HG02973 (cell line): ENCODE measurements around the gene ANP32E.
A peak's percentile ranks its signal among the peaks of the same experiment; 100 is the strongest.
"Not testable (repeated sequence)": the region's sequence is repeated elsewhere in the genome, so short reads cannot be mapped to it uniquely, and the experiment has no call there.

ENCODE experiments used
- ATAC-seq: cut with Tn5 transposase; IDR thresholded peaks from one replicate; pipeline ENCODE4 v1.9.1; 2021; ENCODE audit warnings: moderate library complexity; ENCODE audit not compliant: unreplicated experiment

ANP32E gene

DNA sequence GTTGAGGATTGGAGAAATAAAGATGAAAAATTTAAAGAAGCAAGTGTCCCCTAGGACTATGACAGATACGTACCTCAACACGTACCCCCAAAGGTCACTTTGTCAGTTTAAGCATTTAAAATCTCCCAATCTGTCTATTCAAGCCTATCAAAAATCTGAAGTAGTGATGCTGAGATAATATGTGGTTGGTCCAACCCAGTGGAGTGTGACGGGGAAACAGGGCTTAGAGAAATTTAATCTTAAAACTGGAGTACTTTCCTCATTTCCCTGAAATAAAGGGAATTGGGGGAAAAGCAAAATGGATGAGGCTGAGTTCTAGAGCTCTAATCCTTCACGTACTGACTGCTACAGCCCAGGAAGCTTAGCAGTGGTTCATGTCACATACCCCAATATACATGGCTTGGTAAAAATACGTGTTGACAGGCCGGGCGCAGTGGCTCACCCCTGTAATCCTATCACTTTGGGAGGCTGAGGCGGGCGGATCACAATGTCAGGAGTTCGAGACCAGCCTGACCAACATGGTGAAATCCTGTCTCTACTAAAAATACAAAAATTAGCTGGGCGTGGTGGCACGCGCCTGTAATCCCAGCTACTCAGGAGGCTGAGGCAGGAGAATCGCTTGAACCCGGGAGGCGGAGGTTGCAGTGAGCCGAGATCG, 21.7 kb downstream of the ANP32E start:
- not testable (repeated sequence) for ATAC-seq

DNA sequence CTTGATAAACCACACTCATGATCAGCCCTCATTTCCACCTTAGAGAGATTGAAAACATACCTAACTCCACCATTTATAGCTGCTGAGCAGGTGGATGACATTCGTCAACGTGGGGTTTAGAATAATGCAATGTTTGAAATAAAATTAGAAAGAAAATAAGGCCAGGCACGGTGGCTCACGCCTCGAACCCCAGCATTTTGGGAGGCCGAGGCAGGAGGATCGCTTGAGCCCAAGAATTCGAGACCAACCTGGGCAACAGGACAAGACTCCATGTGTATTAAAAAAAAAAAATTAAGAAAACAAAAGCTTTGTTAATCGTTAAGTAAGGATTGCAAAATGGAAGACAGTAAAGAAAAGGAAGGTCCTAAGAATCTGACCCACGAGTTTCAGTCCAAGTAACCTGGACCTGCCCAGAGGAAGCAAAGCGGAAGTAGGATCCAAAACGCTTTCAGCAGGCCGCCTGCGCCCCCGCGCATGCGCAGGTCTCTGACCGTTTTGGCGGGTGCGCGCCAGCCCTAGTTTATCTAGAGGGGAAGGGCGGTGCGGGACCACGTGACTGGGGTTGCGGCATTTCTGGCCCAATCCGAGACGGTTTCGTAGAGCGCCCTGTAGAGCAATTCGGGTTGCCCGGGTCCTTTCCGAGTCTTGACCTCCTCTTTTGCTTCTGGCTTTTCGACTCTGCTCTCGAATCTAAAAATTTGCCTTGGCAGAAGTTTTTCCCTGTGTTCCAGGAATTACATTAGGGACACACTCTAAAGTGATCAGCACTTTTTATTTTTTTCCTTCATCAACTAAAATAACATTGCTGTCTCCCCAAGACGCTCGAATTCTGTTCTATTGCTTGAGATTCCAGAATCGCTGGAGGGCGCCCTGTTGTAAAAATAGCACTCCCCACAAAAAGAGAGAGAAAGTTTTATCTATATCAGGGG, 22.5 kb downstream of the ANP32E start:
- ATAC-seq = peak; percentile 92

DNA sequence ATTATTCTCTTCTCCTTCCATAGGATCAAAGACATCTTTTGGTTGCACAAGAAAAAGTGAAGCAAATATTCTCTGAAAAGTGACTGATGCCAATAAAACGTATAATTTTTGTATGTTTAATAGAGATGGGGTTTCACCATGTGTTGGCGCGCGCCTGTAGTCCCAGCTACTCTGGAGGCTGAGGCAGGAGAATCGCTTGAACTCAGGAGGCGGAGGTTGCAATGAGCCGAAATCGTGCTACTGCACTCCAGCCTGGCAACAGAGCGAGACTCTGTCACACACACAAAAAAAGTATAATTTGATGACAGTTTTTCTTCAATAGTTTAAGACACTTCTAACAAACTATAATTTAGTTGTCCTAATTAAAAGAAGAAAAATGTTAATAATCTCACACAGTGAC, 23.8 kb downstream of the ANP32E start:
- ATAC-seq = no peak

DNA sequence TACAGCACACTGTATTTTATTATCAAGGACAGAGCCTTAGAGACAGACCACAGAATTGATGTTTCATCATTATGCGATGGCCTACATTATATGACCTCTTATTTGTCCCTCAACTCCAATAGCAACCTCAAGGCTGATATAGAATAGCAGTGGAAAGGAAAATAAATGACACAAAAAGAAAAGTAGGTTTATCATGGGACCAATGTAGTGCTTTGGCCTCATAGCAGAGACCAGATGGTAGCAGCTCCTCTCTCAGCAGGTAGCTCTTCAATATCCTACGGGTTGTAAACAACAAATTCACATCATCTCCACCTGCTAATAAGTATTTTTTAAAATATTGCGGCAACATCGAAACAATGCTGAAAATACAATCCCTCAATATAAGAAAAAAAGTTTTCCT, 25.2 kb downstream of the ANP32E start:
- no peak for ATAC-seq

DNA sequence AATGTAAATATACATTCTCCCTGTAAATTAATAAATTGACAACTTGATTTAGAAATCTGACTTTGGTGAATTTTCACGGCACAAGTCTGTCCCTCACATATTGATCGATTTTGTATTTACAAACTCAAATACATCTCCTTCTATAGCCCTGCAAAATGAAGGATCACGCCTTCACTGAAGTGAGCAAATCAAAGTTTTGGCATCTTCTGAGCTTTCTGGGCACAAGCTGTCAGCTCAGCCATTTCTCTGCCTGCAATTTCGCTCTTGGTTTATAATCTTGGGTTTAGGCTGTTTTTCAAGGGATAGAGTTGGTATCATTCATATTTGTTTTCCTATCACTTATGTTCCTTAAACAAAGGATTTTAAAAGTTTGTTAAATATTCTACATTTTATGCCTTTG, 25.8 kb downstream of the ANP32E start:
- no peak for ATAC-seq

DNA sequence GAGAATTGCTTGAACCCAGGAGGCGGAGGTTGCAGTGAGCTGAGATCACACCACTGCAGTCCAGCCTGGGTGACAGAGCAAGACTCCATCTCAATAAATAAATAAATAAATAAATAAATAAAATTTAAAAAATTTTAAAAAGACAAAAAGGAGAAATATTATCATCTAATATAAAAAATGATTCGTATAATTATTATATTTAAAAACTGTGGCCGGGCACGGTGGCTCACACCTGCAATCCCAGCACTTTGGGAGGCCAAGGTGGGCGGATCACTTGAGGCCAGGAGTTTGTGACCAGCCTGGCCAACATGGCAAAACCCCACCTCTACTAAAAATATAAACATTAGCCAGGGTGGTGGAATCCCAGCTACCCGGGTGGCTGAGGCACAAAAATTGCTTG, 27.5 kb downstream of the ANP32E start:
- not testable (repeated sequence) for ATAC-seq

DNA sequence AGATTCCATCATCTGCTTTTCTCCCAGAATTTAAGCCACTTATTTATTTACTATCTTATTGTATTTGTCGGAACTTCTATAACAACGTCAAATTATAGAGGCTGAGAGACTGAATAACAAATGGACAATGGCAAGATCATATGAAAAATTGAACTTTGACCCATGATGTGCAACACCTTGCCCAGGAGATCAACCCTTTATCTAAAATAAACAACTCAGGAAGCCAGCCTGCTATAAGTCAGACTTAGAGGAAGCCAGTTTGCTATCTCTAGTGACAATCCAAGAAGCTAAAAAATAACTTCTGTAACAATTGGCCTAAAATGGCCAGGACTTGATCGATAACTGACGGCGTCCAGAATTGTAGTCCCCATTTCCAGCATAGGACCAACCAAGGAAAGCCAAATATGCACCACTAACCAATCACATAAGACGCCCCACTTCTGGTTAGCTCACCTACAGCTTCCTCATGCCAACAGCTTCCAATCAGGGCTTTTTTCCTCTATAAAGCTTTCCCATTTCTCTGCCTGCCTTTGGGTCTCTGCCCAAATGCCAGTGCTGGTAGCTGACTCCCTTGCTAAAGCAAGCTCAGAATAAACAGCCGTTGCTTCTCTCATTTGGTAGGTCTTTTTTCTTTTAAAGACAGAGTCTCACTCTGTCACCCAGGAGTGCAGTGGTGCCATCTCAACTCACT, 28.5 kb downstream of the ANP32E start:
- ATAC-seq = no peak

DNA sequence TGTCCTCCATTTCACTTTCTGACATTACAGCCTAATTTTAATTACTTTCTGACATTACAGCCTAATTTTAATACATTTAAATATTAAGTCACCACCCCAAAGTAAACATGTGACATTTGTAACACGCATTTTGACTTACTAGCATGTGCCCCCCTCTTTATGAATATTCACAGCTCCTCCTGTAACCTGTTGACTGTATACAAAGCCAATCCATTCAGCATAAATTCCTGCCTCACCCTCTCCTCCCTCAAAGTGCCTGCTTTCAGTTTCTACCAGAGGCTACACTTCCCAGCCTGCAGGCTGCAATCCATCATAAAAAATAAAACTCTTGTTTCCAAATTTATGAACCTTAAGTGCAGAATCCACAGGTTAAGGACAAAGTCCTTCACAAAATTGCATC, 39.5 kb downstream of the ANP32E start:
- ATAC-seq = no peak

DNA sequence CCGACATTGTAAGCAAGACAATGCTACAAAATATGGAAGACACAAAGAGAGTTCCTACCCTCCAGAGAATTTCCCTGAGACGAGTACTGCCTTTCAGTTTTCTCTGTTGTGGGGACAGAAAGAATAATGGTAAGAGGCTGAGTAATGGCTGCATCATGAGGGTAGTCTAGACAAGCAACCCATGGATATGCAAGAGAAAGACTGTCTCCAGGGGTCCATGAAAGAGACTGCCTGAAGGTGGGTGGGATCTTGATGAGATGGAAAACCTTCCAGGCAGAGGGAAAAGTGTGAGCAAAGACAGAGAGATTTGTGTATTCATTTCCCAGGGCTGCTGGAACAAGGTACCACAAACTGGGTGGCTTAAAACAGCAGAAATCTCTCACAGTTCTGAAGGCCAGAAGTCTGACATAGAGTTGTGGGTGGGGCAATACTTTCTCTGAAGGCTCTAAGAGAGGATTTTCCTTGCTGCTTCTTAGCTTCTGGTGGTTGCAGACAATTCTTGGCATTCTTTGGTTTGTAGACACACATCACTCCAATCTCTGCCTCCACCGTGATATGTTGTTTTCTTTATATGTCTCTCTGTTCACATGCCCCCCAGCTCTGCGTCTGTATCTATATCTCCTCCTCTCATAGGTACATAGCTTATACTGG, 41.4 kb downstream of the ANP32E start:
- no peak for ATAC-seq

DNA sequence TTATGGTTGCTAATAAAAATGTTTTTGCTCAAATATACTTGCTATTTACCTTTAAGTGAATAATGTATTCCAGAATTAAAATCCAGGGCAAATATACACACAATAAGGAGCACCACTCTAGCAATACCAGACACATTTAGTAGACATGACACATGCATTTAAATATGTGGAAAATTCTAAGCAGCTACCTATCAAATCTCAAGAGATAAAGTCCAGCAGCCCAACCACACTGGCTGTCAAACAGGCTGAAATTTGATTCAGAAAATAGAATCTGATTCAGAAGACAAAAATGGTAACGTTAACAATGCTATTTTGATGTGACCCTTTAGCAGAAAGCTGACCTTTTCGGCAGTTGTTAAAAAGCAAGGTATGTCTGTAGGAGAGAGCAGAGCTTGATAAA, 43.9 kb downstream of the ANP32E start:
- no peak for ATAC-seq

DNA sequence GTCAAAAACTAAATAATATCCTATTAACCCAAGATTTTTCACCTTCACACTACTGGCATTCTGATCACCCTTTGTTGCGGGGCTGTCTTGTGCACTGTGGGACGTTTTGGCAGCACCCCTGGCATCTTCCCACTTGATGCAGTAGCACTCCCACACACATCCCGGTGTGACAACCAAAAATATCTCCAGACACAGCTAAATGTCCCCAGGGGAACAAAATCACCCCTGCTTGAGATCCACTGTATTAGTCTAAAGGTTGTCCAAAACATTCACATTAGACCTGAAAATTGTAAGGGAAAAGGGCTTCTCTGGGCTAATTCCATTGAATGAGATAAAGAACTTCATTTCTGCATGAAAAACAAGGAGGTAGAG, 48.4 kb downstream of the ANP32E start:
- no peak for ATAC-seq

DNA sequence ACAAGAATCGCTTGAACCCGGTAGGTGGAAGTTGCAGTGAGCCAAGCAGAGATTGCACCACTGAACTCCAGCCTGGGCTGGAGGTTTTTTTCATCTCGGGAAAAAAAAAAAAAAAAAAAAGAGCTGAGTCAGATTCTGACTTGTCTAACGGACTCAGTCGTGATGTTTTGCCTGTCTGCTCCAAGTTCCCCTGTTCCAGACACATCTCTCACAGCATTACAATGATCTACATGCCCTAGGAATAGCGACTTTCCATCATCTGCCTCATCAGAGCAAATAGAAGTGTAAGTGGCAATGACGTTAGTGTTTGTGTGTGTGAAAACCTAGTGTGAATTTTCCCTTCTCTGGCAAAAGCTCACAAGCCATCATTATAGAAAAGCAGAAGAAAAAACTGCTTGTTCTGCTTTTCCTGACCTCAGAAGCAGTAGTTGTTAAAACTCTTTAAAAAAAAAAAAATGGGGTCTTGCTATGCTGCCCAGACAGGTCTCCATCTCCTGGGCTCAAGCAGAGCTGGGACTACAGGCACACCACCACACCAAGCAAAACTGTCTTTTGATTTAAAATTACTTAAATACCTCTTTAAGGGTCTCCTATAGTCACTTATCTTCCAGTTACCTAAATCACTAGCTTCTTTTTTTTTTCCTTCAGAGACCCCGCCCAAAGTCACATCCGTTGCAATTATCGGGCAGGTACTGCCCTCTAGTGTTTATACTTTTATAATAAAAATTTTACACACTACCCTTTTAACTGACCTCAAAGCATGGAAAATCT, 48.9 kb downstream of the ANP32E start:
- ATAC-seq = no peak

DNA sequence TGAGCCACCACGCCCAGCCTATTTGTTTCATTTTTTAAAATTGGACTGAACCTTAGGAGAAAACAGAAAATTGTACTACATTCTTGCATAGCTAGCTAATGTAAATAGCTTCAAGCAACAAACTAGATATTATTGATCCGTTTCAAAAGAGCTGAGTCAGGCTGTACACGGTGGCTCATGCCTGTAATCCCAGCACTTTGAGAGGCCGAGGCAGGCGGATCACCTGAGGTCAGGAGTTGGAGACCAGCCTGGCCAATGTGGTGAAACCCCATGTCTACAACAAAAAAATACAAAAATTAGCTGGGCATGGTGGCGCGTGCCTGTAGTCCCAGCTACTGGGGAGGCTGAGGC, 49.5 kb downstream of the ANP32E start:
- ATAC-seq = not testable (repeated sequence)

DNA sequence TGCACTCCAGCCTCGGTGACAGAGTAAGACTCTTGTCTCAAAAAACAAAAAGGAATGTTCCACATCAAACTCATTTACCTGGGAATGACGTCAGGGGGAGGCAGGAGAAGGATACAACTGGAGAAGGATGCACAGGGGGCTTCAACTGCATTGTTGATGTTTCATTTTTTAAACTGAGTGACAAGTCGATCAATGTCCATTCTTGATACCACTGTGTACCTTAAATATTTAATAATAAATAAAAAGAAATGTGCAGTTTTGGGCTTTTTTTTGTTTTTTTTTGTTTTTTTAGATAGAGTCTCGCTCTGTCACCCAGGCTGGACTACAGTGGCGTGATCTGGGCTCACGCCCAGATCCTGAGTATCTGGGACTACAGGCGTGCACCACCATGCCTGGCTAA, 50.4 kb downstream of the ANP32E start:
- no peak for ATAC-seq

DNA sequence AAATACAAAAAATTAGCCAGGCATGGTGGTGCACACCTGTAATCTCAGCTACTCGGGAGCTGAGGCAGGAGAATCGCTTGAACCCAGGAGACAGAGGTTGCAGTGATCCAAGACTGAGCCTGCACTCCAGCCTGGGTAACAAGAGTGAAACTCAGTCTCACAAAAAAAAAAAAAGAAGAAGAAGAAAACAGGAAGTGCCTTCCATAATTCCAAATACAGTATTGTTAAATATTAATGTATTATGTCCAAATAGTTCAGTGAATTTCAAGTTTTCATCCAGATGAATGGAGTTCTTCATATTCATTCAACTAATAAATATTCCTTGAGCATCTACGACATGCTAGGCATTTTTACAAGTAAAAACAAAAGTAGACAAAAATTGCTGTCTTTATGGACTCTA, 52.9 kb downstream of the ANP32E start:
- no peak for ATAC-seq

DNA sequence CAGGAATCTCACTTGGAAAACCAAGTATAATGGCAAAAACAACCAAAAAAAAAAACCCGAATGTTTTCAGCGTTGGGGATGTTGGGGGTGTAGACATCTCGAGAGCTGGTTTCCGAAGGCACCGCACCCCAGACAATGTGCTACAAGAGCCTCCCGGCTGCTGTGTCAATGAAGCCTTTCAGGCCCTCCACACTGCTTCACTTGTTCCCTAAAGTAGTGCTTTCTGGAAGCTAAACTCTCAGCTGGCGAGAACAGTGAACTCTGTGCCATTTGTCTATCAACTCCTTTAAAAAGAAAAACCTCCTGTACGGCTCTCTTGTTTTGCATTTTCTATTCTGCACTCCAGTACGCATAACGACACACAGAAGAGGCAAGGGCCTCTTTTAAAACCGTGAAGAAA, 53.7 kb downstream of the ANP32E start:
- ATAC-seq = no peak

DNA sequence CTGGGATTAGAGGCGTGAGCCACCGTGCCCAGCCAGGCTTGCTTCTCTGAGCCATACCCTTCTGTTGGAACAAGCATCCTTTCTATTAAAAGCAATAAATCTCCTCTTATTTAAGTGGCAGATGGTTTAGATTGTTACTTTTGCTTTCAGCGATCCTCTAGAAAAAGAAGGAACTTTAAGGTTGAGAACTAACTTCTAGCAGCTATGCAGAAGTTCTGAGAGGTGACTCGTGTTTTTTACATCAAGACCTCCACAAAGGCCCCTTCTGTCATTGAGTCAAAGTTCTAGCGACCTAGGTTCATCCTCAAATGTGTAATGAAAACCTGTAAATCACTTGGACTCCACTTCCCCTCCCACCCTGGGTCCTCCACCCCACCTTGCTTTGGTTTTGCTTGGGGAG, 55.4 kb downstream of the ANP32E start:
- no peak for ATAC-seq

DNA sequence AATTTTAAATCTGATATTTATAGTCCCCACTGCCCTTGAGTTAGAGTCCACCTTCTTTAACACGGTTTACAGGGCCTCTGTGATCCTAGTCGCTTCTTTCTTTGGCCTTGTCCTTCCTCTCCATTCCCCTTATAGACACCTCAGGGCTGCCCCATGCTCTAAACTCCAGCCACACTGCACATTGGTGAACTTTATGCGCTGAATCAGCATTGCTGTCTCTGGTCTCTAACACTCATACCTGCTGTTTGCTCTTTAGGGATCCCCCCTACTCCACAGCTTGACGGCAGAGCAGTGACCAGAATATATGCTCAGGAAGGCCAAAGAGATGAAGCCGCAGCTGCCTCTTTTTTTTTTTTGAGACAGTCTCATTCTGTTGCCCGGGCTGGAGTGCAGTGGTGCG, 56.0 kb downstream of the ANP32E start:
- ATAC-seq = no peak

DNA sequence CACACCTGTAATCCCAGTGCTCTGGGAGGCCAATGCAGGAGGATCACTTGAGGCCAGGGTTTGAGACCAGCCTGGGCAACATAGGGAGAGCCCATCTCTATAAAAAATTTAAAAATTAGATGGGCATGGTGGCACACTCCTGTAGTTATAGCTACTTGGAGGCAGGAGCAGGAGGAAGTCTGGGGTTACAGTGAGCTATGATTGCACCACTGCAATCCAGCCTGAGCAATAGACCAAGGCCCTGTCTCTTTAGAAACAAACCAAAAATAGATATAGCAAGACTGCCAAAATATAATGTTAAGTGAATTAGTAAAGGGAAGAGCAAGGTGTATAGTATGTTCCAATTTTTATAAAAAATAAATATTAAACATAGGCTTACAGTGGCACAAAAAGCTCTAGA, 57.4 kb downstream of the ANP32E start:
- no peak for ATAC-seq

DNA sequence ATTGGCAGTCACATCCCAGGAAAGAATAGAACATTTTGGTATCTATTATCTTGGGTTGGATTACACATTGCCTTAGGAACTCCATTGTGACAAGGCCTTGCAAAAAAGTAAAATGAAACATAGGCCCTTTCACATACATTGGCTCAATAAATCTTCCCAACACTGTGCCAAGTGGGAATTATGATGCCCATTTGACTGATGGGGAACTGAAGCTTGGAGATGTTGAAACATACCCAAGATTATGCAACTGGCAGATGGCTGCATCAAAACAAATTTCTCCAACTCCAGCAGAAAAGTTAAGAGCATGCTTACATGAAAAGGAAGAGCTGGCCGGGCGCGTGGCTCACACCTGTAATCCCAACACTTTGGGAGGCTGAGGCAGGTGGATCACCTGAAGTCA, 59.3 kb downstream of the ANP32E start:
- ATAC-seq = no peak

DNA sequence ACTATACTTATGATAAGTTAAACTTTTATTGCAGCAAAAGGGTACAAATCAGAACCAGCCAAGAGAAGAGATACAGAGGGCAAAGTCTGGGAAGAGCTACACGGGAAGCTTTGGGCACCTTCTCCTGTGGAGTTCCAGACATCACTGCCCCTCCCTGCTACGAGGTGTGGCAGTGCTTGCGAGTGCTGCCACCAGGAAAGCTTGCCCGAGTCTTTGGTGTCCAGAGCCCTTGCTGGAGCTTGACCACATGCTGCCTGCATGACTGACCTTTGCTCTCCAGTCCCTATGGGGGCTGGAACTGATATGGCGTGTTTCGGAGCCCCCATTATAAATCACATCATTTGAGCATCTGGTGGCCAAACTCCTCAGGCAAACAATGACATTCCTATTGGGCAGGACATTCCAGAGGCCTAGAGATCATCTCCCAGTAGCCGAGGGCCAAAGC, 62.7 kb downstream of the ANP32E start:
- ATAC-seq = no peak
